NCI-H1105 (cell line): ENCODE results near the gene MADD.
A peak's percentile ranks its signal among the peaks of the same experiment; 100 is the strongest.

Experiments
- DNase-seq: peaks from one replicate; lab custom pipeline; 2025; lab: John Stamatoyannopoulos, UW

MADD gene

DNA sequence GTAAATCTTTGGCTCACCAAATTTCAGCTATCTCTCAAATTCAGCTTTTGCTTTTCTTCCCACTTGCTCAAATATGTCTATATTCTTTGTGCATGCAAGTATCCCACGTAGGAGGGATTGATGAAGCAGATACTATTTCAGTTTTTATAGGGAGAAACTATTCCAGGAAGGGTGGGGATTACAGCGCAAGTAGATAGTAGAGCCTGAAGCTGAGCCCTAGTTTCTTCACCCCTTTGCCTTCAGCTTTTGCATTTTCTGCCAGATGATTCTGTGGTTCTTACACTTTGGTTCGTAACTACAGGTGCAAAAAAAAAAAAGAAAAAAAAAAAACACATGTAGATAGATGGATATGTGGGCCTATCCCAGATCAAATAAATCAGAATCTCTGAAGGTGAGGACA, 18.2 kb upstream of the MADD start:
- DNase-seq: no peak

DNA sequence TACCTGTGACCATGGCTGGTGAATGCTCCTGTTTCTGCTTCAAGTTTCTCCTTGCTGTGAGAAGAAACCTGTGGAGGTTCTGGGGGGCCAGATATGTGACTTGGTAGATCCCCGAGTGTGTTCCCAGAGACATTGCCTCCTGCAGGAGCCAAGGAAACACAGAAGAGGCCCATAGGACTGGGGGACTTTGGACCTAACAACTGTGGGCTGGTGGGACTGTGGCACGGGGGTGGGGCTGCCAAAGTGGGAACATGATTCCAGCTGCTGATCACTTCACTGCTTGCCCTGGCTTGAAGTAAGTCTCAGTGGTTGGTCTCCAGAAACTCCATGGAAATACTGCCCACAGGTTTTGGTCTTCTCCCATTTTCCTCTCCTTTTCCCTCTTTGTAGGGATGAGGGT, 16.3 kb upstream of the MADD start:
- no peak for DNase-seq

DNA sequence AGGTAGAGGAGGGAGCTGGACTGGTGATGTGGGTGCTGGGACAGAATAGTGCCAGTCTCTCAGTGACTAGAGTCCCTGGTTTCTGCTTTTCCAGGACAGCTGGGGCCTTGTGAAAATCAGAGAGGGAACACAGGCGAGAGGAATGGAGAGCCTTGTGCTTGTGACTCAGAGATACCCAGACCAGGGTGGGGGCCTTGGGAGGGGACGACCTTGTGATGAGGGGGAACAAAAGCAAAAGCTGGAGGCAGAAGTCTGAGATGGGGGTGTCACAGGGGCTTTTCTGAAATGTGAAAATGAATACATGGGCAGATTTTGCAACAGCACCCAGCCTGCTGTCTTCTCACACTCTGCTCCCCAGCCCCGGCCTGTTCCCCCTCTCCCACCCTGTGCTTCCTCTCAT, 15.5 kb upstream of the MADD start:
- no peak for DNase-seq

DNA sequence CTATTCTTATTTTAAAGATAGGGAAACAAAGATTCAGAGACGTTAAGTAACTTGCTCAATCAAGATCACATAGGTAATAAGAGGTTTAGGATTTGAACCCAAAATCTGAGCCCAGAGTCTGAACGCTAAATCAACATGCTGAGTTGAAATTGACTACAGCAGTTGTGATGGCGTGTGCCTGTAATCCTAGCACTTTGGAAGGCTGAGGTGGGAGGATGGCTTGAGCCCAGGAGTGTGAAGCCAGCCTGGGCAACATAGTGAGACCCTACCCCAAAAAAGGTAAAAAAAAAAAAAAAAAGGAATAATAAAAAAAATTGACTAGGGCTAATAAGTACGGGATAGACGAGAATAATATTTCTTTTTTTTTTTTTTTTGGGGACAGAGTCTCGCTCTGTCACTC, 13.6 kb upstream of the MADD start:
- DNase-seq: no peak

DNA sequence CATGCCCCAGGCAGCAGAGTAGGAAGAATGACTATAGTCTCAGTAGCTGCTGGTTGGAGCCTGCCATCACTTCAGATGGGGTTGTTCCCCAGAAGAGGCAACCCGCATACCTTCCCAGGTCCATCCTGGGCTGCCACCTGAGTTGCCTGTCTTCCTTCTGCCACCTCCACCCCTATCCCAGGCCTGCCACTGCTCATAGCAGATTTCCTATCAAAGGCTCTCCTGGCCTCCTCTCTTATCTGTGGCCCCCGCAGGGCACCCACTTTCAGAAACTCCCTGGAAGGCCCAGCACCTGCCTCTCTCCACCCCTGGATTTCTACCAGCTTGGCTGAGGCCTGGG, 12.8 kb upstream of the MADD start:
- DNase-seq: no peak

DNA sequence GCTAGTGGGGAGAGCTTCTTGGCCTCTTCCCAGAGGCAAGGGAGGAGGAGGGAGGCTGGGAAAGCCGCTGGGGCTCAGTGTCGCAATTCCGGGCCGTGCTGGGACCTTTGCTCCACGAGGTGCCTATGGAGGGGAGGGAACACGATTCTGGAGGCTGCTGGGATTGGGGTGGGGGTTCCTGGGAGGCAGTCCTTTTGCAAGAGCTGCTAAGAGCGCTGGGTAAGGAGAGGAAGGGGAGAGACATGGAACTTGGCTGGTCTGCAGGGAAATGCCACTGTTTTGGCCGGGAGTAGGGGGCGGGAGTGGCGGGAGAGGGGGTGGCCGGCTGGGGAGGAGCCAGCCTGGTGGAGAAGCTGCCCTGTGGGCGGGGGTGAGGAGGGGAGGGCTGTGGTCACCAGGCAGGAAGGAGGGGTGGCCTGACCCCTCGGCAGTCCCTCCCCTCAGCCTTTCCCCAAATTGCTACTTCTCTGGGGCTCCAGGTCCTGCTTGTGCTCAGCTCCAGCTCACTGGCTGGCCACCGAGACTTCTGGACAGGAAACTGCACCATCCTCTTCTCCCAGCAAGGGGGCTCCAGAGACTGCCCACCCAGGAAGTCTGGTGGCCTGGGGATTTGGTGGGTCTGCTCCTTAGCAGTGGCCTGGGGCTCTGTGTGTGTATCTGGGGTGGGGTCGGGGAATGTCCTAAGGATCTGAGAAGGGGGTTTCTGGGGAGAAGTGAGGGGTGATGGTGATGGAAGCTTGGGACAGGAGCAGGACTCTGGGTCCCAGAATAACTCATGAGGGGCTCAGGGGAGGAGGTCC, 12.2 kb upstream of the MADD start, which contains the start of gene NR1H3:
NR1H3 (plus strand) TSS at position 480 of the 800 bp plus-strand sequence. CDS start 1,221 bp downstream, outside the sequence.
- no peak for DNase-seq

DNA sequence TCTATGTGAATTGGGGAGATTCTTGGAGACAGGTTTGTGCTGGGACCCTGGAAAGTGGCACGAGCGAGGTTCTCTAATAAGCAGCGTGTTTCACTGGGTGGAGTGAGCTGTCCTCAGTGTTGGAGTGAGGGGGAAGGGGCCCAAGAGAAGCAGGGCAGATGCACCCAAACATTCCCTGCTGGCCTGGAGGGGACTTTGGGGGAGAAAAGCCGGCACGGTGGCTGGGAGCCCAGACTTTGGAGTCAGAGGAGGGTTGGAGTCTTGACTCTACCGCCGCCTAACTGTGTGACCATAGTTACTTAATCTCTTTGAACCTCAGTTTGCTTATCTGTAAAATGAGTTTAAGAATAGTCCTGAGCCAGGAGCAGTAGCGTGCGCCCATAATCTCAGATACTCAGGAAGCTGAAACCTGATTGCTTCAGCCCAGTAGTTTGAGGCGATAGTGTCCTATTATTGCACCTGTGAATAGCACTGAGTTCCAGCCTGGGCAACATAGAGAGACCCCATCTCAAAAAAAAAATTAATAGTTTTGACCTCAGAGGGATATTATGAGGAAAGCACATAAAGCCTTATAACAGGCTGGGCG, 11.5 kb upstream of the MADD start:
- DNase-seq: no peak

DNA sequence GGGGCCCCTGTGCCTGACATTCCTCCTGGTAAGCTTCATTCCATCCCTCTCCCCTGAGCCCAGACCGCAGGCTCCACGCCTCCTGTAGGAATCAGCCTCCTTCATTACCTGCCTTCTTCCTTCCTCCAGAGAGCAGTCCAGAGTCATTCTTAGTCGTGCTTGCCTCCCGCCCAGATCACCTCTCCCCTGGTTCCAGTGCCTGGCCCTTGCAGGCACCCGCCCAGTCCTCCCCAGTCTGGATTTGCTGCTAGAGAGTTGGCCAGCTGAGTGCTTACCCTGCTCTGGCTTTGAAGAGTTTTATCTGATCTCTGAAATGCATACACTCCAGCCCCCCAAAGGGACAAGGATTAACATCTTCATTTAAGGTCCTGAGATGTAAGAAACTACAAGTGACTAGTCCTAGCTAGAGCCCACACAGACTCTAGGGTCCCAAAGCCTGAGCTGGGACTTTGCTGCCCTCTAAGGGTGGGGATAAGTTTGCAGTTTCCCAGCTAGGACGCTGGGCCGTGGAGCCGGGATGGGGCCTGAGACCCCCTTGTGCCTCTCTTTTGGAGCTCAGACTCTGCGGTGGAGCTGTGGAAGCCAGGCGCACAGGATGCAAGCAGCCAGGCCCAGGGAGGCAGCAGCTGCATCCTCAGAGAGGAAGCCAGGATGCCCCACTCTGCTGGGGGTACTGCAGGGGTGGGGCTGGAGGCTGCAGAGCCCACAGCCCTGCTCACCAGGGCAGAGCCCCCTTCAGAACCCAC, 10.5 kb upstream of the MADD start:
- DNase-seq: no peak

DNA sequence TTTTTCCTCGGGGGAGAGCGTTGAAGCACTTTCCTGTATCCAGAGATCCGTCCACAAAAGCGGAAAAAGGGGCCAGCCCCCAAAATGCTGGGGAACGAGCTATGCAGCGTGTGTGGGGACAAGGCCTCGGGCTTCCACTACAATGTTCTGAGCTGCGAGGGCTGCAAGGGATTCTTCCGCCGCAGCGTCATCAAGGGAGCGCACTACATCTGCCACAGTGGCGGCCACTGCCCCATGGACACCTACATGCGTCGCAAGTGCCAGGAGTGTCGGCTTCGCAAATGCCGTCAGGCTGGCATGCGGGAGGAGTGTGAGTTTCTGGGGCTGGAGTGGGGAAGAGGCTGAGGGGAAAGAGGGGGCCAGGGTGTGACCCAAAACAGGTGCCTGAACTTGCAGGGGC, 9.6 kb upstream of the MADD start:
- no peak for DNase-seq

DNA sequence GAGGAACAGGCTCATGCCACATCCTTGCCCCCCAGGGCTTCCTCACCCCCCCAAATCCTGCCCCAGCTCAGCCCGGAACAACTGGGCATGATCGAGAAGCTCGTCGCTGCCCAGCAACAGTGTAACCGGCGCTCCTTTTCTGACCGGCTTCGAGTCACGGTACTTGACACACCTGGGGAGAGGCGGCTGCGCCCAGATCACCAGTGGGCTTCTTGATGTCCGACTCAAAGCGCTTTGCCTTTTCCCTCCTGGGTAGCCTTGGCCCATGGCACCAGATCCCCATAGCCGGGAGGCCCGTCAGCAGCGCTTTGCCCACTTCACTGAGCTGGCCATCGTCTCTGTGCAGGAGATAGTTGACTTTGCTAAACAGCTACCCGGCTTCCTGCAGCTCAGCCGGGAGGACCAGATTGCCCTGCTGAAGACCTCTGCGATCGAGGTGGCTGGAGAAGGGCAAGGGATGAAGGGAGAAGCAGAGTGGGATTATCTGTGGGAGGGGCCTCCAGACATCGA, 8.6 kb upstream of the MADD start:
- no peak for DNase-seq

DNA sequence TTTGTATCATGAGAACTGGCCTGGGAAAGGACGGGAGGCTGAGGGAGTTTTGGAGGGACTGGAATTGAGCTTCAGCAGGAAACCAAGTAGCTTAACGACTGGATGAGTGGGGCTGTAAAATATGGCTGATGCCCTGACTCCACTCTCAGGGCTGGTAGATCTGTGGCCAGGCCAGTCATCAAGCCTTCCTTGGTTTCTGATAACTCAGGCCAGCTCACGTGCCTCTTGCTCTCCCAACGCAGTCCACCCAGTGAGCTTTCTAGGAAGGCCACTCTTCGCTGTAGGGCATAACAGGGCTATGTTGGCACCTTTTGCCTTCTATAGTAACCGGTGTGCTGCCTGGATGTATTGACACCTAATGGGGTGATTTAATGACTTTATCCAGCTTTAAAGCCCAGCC, 5.8 kb upstream of the MADD start:
- no peak for DNase-seq

DNA sequence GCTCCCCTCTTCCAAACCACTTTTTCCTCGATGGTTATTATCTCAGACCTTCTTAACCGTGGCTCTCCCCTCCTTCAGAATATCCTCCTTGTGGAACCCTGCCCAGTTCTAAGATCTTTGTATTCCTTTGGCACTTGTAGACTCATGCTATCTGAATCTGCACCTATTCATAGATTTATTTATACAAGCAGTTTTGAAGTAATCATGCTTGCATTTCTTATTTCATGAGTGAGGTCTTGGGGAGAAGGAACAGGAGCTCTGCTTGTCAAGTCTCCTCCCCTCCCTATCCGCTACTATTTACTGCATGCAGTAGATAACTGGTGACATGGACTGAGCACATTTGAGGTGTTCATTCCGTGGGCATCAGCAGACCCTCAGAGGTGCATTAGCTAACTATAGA, 5.4 kb upstream of the MADD start:
- no peak for DNase-seq

DNA sequence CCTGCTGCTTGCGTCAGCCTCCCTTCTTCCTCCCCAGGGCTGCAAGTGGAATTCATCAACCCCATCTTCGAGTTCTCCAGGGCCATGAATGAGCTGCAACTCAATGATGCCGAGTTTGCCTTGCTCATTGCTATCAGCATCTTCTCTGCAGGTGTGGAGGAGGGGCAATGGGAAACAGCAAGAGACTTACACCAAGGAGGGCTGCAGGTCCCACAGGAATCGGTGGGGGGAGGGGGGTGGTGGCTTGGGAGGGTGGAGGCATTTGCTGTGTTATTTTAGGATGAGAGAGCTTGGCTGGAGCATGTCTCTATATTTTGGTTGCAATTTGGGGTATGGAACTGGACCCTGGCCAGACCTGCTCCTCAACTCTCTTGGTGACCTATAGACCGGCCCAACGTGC, 2.1 kb upstream of the MADD start:
- DNase-seq: no peak

DNA sequence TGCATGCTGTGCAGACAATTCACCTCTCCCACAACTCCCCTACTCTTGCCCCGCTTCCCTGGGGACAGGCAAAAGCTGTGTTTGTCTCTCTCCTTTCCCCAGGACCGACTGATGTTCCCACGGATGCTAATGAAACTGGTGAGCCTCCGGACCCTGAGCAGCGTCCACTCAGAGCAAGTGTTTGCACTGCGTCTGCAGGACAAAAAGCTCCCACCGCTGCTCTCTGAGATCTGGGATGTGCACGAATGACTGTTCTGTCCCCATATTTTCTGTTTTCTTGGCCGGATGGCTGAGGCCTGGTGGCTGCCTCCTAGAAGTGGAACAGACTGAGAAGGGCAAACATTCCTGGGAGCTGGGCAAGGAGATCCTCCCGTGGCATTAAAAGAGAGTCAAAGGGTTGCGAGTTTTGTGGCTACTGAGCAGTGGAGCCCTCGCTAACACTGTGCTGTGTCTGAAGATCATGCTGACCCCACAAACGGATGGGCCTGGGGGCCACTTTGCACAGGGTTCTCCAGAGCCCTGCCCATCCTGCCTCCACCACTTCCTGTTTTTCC, 1.4 kb upstream of the MADD start:
- DNase-seq: no peak

DNA sequence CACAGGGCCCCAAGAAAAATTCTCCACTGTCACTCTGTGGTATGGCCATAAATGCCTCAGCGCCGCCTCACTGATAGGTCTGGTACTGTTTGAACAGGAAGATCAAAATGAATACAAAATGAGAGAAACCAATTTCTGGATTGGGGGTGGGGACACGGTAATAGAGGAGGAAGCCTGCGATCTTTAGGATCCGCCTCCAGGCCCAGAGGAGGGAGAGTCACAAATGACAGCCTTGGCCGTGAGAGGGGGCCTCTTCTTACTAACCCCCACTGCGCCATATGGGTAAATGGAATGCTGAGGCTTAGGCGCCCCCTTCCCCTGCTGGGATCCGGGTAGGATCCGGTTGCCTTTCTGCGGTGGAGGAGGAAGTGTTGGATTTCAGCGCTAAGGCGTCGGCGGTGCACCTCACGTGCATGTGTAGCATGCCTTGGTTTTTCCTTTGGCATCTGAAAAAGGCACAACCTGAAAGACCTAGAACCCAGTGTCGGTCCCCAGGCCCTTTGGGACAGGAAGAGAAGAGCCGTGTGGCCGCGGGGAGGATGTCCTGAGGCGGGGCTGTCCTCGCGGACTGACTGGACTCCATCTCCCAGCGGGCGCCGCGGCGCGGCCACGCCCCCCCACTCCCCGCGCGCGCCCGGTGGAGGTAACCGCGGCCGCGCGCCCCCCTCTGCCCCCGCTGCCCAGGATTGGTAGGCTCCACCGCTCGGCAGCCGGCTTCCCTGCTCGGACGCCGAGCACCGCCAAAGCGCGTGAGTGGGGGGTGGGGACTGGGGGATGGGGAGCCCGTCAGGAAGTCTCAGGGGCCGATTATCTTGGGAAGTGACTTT, 718 bp upstream of the MADD start:
- peak; percentile 89 for DNase-seq

DNA sequence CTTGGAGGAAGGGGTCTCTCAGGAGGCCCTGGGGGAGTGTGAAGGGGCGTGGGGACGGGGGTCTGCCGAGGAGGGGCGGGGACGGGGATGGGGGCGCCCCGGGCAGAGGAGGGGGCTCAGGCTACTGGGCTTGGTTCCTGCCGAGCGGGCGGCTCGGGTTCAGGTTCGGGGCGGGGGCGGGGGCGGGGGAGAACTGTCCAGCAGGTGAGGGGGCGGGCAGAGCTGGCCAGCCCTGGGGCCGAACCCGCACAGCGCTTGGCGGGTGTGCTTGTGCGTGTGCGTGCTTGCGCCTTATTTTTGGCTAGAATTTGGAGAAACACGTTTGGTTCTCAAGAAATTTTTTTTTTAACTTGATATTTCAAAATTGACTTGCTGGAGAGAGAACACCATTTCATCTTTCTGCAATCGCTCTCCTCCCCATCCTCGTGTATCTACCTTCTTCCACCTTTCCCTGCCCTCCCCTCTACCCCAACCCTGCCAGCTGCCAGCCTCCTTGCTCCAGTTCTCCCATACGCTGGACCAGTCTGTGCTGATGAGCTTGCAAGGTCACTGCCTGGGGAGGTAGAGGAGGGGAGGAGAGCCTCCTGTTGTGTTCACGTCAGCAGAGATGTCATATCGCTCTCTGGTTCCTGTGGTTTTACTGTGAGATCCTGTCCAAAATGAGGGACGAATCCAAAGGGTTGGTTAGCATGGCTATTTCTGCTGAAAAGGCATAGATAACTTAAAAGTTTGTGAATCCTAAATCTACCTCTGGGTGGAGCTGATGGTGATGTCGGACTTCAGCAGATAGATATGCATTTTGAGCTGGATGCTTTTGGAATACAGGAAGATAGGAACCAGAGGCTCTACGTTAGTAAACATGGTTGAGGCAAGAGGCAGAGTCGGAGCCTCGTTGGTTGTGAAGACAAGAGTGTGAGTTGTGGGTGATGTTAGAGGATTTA, 668 bp downstream of the MADD start:
- peak; percentile 21 for DNase-seq

DNA sequence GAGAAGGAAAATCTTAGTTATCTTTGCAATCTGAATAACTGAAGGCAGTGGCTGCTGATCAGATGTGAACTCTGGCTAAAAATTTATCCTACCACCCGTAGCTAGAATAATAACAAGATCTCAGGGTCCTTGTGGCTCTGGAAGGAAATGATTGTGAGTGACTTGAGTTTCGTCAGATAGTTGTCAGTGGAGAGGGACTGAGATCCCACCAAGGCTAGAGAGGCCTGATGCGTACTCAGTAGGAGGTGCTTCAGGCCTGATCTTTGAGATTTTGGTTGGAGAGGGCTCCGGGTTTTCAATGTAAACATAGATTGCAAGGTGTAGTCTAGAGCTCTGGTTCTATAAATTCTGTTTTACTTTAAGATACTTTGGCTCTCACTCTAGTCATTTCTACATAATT, 1.4 kb downstream of the MADD start:
- no peak for DNase-seq

DNA sequence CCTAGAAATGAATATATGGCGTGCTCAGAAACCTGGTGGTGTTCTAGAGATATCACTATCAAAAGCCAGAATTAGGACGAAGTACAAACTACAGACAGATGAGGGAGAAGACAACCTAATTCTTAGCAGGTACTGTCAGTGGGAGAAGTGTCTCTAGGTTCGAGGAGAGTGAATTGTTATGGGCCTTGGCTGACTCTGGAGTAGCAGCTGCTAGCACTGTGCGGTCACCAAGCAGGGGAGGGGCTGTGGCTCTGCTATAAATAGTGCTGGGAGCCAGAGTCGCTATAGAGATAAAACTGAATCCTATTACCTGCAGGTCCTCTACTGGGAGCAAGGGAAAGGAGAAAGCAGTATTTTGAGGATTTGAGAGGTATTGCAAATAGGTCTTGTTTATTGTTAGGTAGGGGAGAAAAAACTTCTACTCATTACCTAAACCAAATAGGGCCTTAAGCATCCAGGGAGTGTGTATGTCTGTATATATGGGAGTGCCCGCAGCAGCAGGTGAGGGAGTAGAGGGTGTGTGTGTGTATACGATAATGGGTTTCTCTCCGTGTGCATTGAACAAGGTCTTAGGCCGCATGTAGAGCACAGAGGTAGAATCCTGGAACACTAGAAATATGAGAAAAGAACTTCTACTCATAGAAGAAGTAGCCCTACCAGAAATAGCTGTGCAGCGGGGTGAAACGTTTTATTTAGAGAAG, 2.2 kb downstream of the MADD start:
- DNase-seq: peak; percentile 61

DNA sequence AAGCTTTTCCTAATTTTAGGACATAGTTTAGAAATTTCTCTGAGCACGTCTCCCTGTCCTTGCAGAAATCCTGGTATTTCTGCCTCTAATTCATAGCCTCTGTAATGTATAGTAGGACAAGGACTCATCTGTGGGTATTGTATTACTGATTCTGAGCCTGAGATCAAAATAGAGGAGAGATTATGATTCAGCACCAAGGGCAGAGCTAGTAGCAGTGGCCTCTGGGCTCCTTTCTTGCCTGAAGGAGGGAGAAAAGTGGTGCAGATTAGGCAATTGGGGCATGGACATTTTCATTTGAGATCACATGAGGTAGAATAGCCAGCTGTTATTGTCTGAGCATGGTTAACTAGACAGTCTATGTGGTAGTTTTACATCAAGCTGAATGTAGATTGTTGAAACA, 2.8 kb downstream of the MADD start:
- no peak for DNase-seq
